ENCODE results near the gene ABR.
A peak's percentile ranks its signal among the peaks of the same experiment; 100 is the strongest.
"Not testable (repeated sequence)": the region's sequence is repeated elsewhere in the genome, so short reads cannot be mapped to it uniquely, and the experiment has no call there.

The ABR gene

GRCh38 chr17:1002771-1003555 lies 176.8 kb downstream of the ABR start:
- peak; percentile 8 for DNase-seq

- DNase-seq, result no peak
Observed at GRCh38 chr17:1002412-1002753, 177.4 kb downstream of the ABR start.

GRCh38 chr17:1001640-1002411 lies 178.0 kb downstream of the ABR start:
- DNase-seq, result no peak

- peak; percentile 0 for DNase-seq
Observed at GRCh38 chr17:1000597-1001461, 179.0 kb downstream of the ABR start.

- no peak for DNase-seq
Observed at GRCh38 chr17:998111-998510, 181.7 kb downstream of the ABR start.

- DNase-seq, result peak; percentile 83
Observed at GRCh38 chr17:996554-997344, 183.0 kb downstream of the ABR start, which contains the start of gene TIMM22. Gene TIMM22, plus strand, starts transcription at chr17:997129. Its CDS starts 14 bp downstream, at chr17:997143.

GRCh38 chr17:995324-995723 lies 184.5 kb downstream of the ABR start:
- DNase-seq, result not testable (repeated sequence)

GRCh38 chr17:992933-993332 lies 186.8 kb downstream of the ABR start:
- DNase-seq, result no peak

- DNase-seq, result no peak
Observed at GRCh38 chr17:988561-988960, 191.2 kb downstream of the ABR start.

GRCh38 chr17:987931-988330 lies 191.8 kb downstream of the ABR start:
- DNase-seq, result no peak

GRCh38 chr17:986322-986929 lies 193.4 kb downstream of the ABR start:
- DNase-seq, result no peak

GRCh38 chr17:983921-984320 lies 195.9 kb downstream of the ABR start:
- DNase-seq, result no peak

GRCh38 chr17:981292-981658 lies 198.5 kb downstream of the ABR start:
- DNase-seq, result no peak

GRCh38 chr17:980406-981291 lies 199.1 kb downstream of the ABR start:
- peak; percentile 53 for DNase-seq

GRCh38 chr17:979539-980405 lies 200.0 kb downstream of the ABR start, which contains the start of gene NXN:
Gene NXN, minus strand, starts transcription at chr17:979776.
- no peak for DNase-seq

GRCh38 chr17:979212-979538 lies 200.6 kb downstream of the ABR start:
- DNase-seq, result no peak

GRCh38 chr17:978103-979093 lies 201.4 kb downstream of the ABR start:
- no peak for DNase-seq

GRCh38 chr17:977166-977565 lies 202.6 kb downstream of the ABR start:
- DNase-seq, result no peak

- no peak for DNase-seq
Observed at GRCh38 chr17:976312-976711, 203.5 kb downstream of the ABR start.

Data from DMS153 (cell line).